ENCODE results near the gene CRABP1.

Gene CRABP1

GRCh38 chr15:78317145-78317836 is 22.9 kb upstream of the CRABP1 start:
- no peak for DNase-seq (ENCODE audit: low spot score)

GRCh38 chr15:78319588-78319987 is 20.6 kb upstream of the CRABP1 start:
- no peak for DNase-seq (ENCODE audit: low spot score)

- DNase-seq (ENCODE audit: low spot score) = no peak
Observed at GRCh38 chr15:78320183-78320582, 20.0 kb upstream of the CRABP1 start.

- DNase-seq (ENCODE audit: low spot score) = no peak
Observed at GRCh38 chr15:78321041-78321570, 19.0 kb upstream of the CRABP1 start.

GRCh38 chr15:78321786-78322185 is 18.4 kb upstream of the CRABP1 start:
- DNase-seq (ENCODE audit: low spot score) = no peak

GRCh38 chr15:78322243-78322642 is 17.9 kb upstream of the CRABP1 start:
- DNase-seq (ENCODE audit: low spot score) = no peak

- no peak for DNase-seq (ENCODE audit: low spot score)
Observed at GRCh38 chr15:78322724-78323521, 17.2 kb upstream of the CRABP1 start.

GRCh38 chr15:78323693-78324092 is 16.5 kb upstream of the CRABP1 start:
- no peak for DNase-seq (ENCODE audit: low spot score)

- no peak for DNase-seq (ENCODE audit: low spot score)
Observed at GRCh38 chr15:78324144-78324543, 16.0 kb upstream of the CRABP1 start.

GRCh38 chr15:78325092-78325843 is 14.9 kb upstream of the CRABP1 start:
- no peak for DNase-seq (ENCODE audit: low spot score)

GRCh38 chr15:78327466-78327865 is 12.7 kb upstream of the CRABP1 start:
- no peak for DNase-seq (ENCODE audit: low spot score)

GRCh38 chr15:78329625-78330024 is 10.5 kb upstream of the CRABP1 start:
- DNase-seq (ENCODE audit: low spot score) = no peak

- DNase-seq (ENCODE audit: low spot score) = no peak
Observed at GRCh38 chr15:78334845-78335244, 5.3 kb upstream of the CRABP1 start.

GRCh38 chr15:78335985-78336384 is 4.2 kb upstream of the CRABP1 start:
- DNase-seq (ENCODE audit: low spot score) = no peak

GRCh38 chr15:78338781-78339180 is 1.4 kb upstream of the CRABP1 start:
- DNase-seq (ENCODE audit: low spot score) = no peak

- no peak for DNase-seq (ENCODE audit: low spot score)
Observed at GRCh38 chr15:78339559-78339958, 594 bp upstream of the CRABP1 start.

GRCh38 chr15:78341057-78341987 is 1.2 kb downstream of the CRABP1 start:
- no peak for DNase-seq (ENCODE audit: low spot score)

GRCh38 chr15:78342021-78342420 is 1.9 kb downstream of the CRABP1 start:
- DNase-seq (ENCODE audit: low spot score) = no peak

GRCh38 chr15:78343276-78344060 is 3.3 kb downstream of the CRABP1 start:
- no peak for DNase-seq (ENCODE audit: low spot score)

GRCh38 chr15:78345396-78346125 is 5.4 kb downstream of the CRABP1 start:
- DNase-seq (ENCODE audit: low spot score) = no peak

Data from NAMALWA (cell line).